CD4-positive, alpha-beta T cell treated with Interleukin-2 at 100 ng/mL for 4 hours (primary cell): ENCODE data around the gene CAPZB.

Source experiments
- DNase-seq: peaks from one replicate; pipeline ENCODE4 v3.0.0-alpha.2; 2020; ENCODE audit warnings: low spot score

The CAPZB gene

GRCh38 chr1:19367584-19368041 is 117.7 kb downstream of the CAPZB start:
- DNase-seq: no peak

DNA sequence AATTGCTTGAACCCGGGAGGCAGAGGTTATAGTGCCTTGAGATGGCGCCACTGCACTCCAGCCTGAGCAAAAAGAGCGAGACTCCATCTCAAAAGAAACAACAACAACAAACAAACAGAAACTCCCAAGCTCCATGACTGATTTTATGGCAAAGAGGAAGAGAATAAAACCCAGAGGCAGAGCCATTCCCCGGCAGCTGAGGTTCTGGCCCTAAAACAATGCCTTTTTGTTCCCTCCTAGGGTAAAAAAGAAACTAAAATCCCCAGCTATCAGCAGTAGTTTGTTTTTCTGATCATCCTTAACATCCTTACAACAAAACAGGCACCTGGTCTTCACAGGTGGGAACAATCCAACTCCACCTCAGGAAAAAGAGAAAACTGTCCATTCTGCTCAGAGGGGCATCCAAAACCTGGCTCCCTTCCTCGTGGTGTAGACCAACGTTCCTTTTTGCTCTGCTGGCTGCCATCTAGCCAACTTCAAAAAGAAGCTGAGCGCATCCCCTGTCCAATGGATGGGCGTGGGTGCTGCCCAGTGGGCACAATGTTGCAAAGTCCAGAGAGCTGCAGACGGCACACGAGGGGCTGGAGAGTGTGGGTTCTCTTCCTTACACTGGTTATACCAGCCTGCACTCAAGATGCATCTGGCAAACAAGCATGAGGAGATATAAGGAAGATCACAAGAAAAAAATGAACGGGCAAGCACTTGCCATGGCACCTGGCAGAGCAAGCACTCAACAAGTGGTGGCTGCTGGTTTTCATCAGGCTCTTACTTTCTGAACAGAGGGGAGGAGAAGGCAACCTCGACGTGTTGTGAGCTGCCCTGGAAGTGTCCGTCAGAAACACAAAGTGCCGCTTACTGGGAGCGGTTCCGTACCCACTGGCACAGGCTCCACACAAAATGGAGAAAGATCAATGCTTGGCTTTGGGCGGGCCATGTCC is 118.5 kb downstream of the CAPZB start:
- no peak for DNase-seq

DNA sequence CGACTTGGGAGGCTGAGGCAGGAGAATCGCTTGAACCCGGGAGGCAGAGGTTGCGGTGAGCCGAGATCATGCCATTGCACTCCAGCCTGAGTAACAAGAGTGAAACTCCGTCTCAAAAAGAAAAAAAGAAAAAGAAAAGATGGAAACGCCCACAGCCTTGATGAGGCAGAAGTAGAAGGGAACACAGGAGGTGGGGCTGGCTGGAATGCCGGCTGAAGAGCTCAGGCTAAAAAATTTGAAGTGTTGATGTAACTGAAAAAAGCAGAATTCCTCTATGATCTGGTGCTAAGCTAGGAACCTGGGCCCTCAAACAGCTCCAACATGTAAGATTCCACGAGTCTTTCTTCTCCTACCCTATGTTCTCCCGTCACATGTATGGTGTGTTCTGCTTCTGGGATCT is 119.6 kb downstream of the CAPZB start:
- no peak for DNase-seq

GRCh38 chr1:19363536-19364152 is 121.7 kb downstream of the CAPZB start:
- DNase-seq: no peak

DNA sequence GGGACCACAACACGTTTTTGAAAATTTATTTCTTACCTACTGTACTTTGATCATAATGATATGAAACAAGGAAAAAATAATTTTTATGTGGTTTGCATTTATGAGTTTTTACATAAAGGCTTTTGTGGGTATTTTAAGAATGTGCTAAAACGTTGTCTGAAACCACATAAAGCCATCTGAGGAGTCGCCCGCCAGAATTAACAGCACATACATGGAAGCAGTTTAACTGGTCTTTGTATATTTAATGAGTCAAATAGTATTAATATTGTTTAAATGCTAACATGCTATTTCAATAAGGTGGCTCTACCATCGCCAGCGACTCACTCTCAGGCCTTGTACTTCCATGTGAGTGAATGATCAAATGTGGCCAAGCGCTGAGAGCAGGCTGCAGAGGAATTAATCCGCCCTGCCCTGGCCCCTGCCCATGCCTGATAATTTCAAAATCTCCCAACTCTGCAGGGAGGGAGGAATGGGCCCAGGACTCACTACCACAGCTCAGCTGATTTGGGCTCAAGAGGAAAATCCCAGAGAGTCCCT is 123.7 kb downstream of the CAPZB start:
- no peak for DNase-seq

DNA sequence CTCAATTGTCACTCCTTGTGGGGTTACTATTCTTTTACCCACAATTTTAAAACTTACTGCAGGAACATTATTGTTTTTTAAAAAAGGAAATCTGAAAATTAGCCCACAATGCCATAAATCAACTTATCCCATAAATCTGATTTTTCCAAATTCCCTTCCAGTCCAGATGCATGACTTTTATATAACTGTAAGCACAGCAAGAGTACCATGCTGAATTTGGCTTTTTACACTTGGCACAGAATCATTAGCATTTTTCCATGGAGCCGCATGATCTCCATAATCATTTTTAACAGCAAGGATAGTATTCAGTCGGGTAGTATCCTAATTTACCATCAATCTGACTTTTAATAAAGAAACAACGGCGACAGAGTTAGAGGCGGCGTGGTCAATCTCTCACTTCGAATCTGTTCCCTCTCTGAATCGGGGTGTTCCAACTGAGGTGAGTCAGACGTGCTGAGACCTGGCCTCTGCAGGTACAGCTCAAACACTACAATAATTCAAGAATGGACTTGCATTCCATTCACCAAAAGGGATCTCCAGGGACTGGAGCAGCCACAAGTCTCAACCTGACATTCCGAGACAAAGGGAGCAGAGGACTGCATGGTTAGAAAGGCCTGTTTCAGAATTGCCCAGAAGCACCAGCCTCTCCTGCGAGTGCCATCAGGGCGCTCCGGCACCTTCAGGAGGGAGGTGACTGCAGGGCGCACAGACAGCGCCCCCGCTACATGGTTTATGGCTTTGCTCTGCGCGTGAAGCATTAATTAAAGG is 124.3 kb downstream of the CAPZB start:
- no peak for DNase-seq

DNA sequence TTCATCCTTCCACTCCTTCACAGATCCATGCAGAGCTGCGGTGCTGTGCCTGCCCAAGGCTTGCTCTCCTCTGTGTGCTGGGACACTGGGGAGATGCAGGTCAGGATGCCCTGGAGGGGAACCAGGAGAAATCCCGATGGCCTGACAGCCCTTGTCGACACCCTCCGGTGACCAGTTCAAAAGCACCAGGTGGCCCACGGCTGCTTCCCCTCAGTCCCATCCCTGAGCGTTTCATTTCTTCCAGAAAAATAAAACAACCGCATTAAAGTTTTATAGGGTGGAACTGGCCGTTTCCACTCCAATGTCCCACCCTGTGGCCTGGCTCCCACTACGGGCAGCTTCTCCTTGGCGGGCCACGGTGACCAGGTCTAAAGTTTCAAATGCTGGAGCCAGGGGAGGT is 124.9 kb downstream of the CAPZB start:
- DNase-seq: no peak

DNA sequence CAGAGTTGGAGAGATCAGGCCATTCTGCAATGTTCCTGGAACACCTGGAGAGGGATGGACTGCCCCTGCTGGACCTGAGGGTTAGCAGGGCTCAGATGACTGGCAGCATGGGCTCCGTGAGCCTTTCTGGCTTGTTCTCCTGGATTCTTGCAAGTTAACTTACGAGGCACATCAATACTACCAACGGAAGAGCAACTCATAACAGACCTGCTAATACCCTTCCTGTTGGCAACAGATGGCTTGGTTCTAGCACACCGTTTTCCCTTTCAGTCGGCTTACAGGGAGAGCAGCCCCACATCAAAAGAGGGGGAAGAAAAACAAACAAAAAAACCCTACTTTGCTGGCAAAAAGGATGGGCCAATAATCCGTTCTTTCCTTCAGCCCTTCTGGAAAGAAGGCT is 125.3 kb downstream of the CAPZB start:
- no peak for DNase-seq

DNA sequence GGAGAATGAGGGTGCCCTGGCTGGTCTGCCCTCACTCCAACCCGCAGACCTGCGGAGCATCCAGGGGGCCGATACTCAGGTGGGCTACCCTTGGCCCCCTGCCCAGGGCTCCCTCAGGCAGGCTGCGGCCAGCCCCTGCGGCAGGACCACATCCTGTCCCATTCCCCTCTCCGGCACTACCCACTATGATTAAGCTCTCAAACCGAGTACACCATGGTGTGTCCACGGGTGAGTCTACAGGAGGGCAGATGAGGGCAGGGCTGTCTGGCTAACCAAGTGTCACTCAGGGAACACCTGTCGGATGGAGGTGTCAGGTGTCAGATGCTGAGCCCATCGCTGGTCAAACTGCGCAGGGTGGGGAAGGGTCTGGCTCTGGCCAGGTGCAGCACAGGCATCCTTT is 126.0 kb downstream of the CAPZB start:
- DNase-seq: no peak

GRCh38 chr1:19358710-19359109 is 126.6 kb downstream of the CAPZB start:
- no peak for DNase-seq

DNA sequence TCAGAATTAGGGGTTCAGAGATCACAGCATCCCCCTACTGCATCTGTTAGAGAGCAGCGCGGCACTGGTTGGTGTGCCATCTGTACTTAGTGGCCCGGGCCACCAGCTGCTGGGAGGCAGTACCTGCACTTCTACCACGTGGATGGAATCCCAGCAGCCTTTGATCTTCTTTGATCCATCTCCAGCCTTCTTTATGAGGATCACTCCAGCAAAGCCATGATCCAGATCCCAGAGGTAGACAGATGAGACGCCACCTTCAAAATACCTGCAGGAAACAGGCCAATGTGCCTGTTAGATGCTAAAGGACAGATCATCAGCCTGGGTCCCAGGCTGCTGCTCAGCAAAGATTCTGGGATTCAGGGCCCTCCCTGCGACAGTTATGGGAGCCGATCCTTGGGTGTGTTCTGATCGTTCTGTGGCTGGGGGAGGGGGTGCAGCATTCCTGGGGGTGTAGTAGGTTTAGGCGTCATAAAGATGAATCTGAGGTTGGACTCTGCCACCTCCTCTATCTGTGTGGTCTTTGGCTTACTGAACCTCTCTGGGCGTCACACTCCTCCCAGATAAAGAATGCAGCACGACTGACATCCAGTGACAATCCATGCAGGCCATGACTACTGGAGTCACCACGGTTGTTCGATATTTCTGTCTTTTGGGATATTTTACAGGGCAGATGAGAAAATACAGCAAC is 127.9 kb downstream of the CAPZB start:
- no peak for DNase-seq

DNA sequence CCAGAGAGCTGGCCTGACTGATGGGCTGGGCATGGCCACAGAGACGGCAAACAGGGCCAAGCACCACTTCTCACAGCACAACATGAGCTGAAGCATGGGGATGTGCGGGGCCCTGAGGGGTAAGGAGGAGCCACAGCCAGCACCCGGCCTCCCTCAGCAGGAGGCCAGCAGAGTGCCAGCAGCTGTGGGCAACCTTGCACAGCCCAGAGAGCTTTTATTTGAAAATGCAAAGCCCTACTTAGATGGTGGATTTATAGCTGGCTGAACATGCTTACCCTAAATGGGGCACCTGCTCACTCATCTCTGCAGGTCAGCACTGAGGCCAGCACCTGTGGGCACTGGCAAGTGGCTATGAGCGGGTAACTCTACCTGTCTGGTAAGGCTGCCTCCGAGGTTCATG is 129.1 kb downstream of the CAPZB start:
- no peak for DNase-seq

- no peak for DNase-seq
Measured at GRCh38 chr1:19354531-19354981, 130.8 kb downstream of the CAPZB start.

DNA sequence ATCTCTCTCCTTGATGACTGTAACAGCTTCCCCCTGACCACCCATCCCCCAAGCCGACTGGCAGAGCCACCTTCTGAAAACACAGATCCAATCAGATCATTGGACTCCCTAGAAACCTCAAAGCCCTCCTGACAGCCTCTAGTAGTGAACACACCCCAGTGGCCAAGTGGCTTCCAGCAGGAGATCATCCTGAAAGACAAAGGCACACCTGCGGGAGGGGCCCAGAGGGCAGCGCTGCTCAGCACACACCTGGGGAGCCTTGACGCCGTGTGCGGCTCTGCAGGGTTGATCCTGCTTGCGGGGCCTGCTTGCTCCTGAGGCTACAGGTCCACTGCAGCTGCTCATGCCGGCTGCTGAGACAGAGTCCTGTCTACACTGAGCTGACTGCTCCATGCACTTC is 131.7 kb downstream of the CAPZB start:
- DNase-seq: no peak

GRCh38 chr1:19352839-19353238 is 132.5 kb downstream of the CAPZB start:
- no peak for DNase-seq

- no peak for DNase-seq
Measured at GRCh38 chr1:19351873-19352272, 133.5 kb downstream of the CAPZB start.

DNA sequence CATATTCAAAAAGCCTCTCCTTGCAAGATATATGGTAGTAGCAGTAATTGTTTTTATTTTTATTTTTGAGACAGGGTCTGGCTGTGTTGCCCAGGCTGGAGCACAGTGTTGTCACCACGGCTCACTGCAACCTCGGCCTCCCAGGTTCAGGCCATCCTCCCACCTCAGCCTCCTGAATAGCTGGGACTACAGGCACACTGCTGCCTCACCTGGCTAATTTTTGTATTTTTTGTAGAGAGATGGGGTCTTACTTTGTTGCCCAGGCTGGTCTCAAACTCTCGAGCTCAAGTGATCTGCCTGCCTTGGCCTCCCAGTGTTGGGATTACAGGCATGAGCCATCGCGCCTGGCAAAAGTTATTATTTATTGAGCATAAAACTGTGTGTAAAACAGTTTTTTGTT is 134.8 kb downstream of the CAPZB start:
- DNase-seq: no peak

DNA sequence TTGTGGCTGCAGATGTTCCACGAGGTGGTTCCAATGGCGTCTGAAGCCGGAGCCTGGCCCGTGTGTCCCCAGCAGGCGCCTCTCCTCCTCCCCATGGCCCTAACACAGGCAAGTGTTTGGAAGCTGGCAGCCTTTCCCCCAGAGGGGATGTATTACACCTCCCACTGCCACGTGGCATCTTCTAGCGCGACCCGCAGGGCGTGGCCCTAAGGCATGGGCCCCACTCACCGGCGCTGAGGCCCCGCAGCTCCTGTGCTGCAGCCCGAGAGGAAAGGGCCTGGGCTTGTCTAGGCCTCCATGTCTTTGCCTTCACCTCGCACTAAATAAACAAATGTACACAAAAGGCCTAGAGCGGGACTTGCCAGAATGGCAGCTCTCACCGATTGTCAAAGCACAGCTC is 135.3 kb downstream of the CAPZB start:
- no peak for DNase-seq

- DNase-seq: no peak
Measured at GRCh38 chr1:19348441-19349198, 136.7 kb downstream of the CAPZB start.

GRCh38 chr1:19347533-19348172 is 137.7 kb downstream of the CAPZB start:
- DNase-seq: no peak

DNA sequence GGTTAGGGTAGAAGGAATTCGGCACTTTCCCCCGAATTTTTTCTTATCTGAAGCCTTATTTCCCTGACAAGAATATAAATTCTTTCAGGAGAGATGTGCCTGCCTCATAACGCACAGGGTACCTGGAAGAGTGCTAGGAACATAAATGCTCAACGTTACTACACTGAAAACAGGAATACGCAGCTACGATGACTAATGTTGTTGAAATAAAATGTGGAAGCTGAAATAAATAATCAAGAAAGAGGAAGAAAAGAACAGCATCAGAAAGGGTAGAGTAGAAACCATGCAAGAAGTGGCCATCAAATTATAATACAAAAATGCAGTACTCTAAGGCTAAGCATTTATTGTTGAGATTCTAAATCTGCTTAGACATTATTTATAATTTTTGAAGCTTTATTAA is 139.3 kb downstream of the CAPZB start:
- no peak for DNase-seq
